Measurements from ENCODE around the gene PCDH15. TPM values are rescaled to one million over a fixed set of nuclear protein-coding genes. Genes with fewer than 3 reads are reported as not detected.
A peak's percentile ranks its signal among the peaks of the same experiment; 100 is the strongest.
"Not testable (repeated sequence)": the region's sequence is repeated elsewhere in the genome, so short reads cannot be mapped to it uniquely, and the experiment has no call there.

The PCDH15 gene
- total RNA-seq, 1 experiment from 2014 or later: 0.77 TPM

- Histone ChIP-seq H3K4me1 (no peaks in the 10 kb centered on the region), H3K27me3 (no peaks in the 10 kb centered on the region), H3K4me3 (no peak overlapping the region), H3K27ac (no peak overlapping the region), H3K9me3 (replicated peaks) (no peaks in the 10 kb centered on the region), H3K36me3 (no peaks in the 10 kb centered on the region)
- DNase-seq: no peak
These were observed 352.0 kb downstream of the PCDH15 start for GRCh38 chr10:54449056-54449455.

DNA sequence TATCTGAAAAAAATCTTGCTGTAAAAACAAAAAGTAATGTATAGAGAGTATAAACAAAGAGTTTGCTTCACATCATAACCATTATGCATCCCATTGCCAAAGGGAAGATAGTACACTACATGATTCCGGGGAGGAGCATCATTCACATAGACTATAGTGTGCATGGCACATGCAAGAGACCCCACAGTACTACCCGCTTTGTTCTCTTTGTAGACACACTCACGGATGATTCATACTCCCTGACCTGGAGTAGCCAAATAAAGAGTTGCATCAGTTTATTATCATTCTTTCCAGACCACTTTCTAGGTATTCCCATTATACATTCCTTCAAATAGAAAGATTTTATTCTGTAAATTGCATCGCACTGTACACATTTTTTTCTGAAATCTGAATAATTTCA lies 356.9 kb downstream of the PCDH15 start:
- no peaks in the 10 kb centered on the region for H3K4me1 ChIP-seq
- no peaks in the 10 kb centered on the region for H3K9me3 ChIP-seq (replicated peaks)
- no peaks in the 10 kb centered on the region for H3K36me3 ChIP-seq
- H3K27me3 ChIP-seq: no peaks in the 10 kb centered on the region
- no peak for DNase-seq
- H3K4me3 ChIP-seq: no peak overlapping the region
- no peak overlapping the region for H3K27ac ChIP-seq

DNA sequence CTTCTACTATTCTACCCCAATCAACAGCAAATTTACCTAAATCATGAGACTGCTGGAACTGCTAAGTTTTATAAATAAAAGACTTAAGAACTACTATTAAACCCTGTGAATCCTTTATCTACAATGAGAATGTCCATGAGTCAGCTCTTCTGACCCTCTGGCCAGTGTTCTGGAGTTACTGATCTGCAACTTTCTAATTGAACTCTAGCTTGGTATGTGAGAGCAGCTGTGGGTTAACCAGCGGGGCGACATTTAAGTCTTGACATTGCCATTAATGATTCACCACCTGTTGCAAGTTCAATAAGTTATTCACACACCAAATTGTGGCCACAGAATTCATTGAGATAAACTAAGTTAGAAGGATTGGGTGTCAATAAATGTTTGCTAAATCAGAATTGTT lies 359.8 kb downstream of the PCDH15 start:
- H3K4me1 ChIP-seq: no peaks in the 10 kb centered on the region
- no peaks in the 10 kb centered on the region for H3K27me3 ChIP-seq
- H3K27ac ChIP-seq: no peak overlapping the region
- H3K36me3 ChIP-seq: no peaks in the 10 kb centered on the region
- peak in 1 of 2 experiments; percentile 18 for DNase-seq
- no peaks in the 10 kb centered on the region for H3K9me3 ChIP-seq (replicated peaks)
- no peak overlapping the region for H3K4me3 ChIP-seq

DNA sequence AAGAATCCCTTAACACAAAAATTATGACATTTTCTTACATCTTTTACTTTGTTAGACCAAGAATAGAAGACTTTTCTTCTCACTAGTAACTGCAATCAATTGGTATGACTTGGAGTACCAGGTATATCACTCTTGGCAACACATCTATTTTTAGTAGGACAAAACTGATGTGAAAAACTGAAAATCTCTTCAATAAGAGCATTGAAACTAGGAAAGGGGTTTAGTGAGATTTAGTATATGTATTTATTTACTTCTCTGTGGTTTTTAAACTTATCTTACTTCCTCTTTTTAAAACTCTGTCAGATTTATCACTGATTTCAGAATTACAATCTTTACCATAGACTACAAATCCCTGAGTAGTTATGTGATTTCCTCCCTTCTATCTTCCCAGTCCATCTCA lies 366.2 kb downstream of the PCDH15 start:
- no peaks in the 10 kb centered on the region for H3K4me1 ChIP-seq
- DNase-seq: no peak
- H3K9me3 ChIP-seq (replicated peaks): no peaks in the 10 kb centered on the region
- no peaks in the 10 kb centered on the region for H3K27me3 ChIP-seq
- H3K27ac ChIP-seq: no peak overlapping the region
- H3K4me3 ChIP-seq: no peak overlapping the region
- no peaks in the 10 kb centered on the region for H3K36me3 ChIP-seq

GRCh38 chr10:54415483-54415882 lies 385.5 kb downstream of the PCDH15 start:
- no peak overlapping the region for H3K4me3 ChIP-seq
- H3K4me1 ChIP-seq: no peaks in the 10 kb centered on the region
- H3K27ac ChIP-seq: no peak overlapping the region
- H3K27me3 ChIP-seq: no peaks in the 10 kb centered on the region
- H3K9me3 ChIP-seq (replicated peaks): no peaks in the 10 kb centered on the region
- H3K36me3 ChIP-seq: no peaks in the 10 kb centered on the region
- no peak for DNase-seq

GRCh38 chr10:54402576-54402975 lies 398.5 kb downstream of the PCDH15 start:
- Histone ChIP-seq H3K9me3 (replicated peaks) (no peaks in the 10 kb centered on the region), H3K4me3 (no peak overlapping the region), H3K27ac (no peak overlapping the region), H3K36me3 (no peaks in the 10 kb centered on the region), H3K4me1 (no peaks in the 10 kb centered on the region), H3K27me3 (no peaks in the 10 kb centered on the region)
- DNase-seq: peak in 1 of 2 experiments; percentile 24

DNA sequence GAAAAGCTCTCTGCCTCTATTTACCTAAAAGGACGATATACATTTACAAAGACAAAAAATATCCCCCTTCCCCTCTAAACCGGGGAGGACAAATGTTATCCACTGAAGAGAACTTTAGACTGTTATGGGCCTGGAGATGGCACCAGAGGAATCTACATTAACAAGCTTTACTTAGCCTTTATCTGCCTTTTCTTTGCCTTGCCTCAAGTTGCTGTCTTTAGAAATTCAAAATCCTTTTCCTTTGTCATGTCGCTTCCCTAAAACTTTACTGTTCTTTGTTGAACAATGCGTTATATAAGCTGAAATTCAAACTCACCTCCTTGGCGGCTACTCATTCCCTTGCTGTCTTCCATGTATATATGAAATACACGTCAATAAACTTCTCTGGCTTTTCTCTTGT lies 405.0 kb downstream of the PCDH15 start:
- no peaks in the 10 kb centered on the region for H3K27me3 ChIP-seq
- no peaks in the 10 kb centered on the region for H3K9me3 ChIP-seq (replicated peaks)
- no peak overlapping the region for H3K27ac ChIP-seq
- no peaks in the 10 kb centered on the region for H3K4me1 ChIP-seq
- H3K4me3 ChIP-seq: no peak overlapping the region
- H3K36me3 ChIP-seq: no peaks in the 10 kb centered on the region
- DNase-seq: no peak

DNA sequence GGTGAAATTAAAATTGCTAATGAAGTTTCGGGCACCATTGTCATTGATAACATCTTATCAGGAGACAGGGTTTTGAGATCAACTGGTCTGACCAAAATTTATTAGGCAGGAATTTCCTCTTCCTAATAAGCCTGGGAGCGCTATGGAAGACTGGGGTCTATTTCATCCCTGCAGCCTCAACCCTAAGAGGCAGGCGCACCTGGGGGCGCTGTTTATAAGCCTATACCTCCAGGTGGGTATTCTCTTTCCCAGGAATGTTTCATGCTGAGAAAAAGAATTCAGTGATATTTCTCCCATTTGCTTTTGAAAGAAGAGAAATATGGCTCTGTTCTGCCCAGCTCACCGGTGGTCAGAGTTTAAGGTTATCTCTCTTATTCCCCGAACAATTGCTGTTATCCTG lies 406.4 kb downstream of the PCDH15 start:
- H3K36me3 ChIP-seq; H3K9me3 ChIP-seq (replicated peaks); DNase-seq; H3K27ac ChIP-seq; H3K4me3 ChIP-seq; H3K4me1 ChIP-seq; H3K27me3 ChIP-seq: not testable (repeated sequence)

DNA sequence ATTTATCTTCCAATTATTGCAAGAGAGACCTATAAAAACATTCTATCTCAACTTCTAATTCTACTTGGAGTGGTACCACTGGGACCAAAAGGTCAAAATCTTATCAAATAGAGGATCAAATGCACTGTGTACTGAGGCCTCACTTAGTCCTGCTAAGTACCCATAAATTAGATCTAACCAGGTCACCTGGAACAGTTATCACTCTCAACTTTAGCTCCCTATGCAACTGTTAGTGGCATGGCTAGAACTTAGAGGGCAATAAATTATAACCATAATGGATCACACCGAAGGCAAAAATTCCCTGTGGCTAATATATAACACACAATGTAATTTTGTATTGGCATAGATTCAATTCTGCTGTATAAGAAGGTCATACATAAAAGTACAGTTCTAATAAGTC lies 428.9 kb downstream of the PCDH15 start:
- Histone ChIP-seq H3K9me3 (replicated peaks) (no peaks in the 10 kb centered on the region), H3K27ac (no peak overlapping the region), H3K4me3 (no peak overlapping the region), H3K4me1 (no peaks in the 10 kb centered on the region), H3K36me3 (no peaks in the 10 kb centered on the region), H3K27me3 (no peaks in the 10 kb centered on the region)
- no peak for DNase-seq

DNA sequence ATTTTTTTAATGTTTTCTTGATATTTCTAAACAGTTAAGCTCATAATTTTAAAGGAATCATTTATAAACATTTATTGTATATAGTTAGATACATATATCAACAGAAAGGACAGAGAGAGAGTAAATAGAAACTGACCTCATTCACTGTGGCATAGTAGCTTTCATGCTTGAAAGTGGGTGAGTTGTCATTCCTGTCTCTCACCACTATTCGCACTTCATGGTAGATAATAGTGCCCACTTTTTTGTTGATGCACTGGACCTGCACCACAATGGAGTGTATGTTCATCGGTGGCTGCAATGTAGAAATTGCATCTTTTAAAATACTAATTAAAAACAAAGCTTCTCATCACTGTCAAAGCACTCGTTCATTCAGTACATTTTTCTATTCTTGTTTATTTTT lies 432.0 kb downstream of the PCDH15 start:
- Histone ChIP-seq H3K4me1 (no peaks in the 10 kb centered on the region), H3K36me3 (no peaks in the 10 kb centered on the region), H3K27ac (no peak overlapping the region), H3K27me3 (no peaks in the 10 kb centered on the region), H3K4me3 (no peak overlapping the region), H3K9me3 (replicated peaks) (no peaks in the 10 kb centered on the region)
- DNase-seq: no peak

DNA sequence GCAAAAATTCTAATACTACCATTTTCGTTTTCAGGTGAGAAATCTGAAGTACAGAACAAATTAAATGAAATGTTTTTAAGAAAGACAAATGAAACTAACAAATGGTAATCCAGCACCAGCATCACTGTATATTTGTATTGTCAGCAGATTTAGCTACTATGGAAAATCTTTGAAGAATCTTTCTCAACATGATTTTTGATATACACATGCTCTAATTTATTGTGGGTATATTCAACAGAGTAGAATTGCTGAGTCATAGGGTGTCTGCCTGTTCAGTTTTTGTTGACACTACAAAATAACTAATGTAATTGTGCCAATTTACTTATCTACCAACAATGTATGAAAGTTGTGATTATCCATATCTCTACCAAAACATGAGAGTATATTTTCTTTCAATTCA lies 437.6 kb downstream of the PCDH15 start:
- no peaks in the 10 kb centered on the region for H3K36me3 ChIP-seq
- H3K27ac ChIP-seq: no peak overlapping the region
- no peaks in the 10 kb centered on the region for H3K4me1 ChIP-seq
- no peaks in the 10 kb centered on the region for H3K27me3 ChIP-seq
- H3K9me3 ChIP-seq (replicated peaks): no peaks in the 10 kb centered on the region
- DNase-seq: no peak
- H3K4me3 ChIP-seq: no peak overlapping the region

- H3K27ac ChIP-seq: no peak overlapping the region
- H3K4me1 ChIP-seq: no peaks in the 10 kb centered on the region
- H3K9me3 ChIP-seq (replicated peaks): no peaks in the 10 kb centered on the region
- H3K27me3 ChIP-seq: no peaks in the 10 kb centered on the region
- no peak overlapping the region for H3K4me3 ChIP-seq
- H3K36me3 ChIP-seq: no peaks in the 10 kb centered on the region
- DNase-seq: no peak
These were observed 459.0 kb downstream of the PCDH15 start for GRCh38 chr10:54342058-54342457.

- no peak for DNase-seq
- H3K27ac ChIP-seq: no peak overlapping the region
- no peaks in the 10 kb centered on the region for H3K9me3 ChIP-seq (replicated peaks)
- no peaks in the 10 kb centered on the region for H3K36me3 ChIP-seq
- H3K27me3 ChIP-seq: no peaks in the 10 kb centered on the region
- no peaks in the 10 kb centered on the region for H3K4me1 ChIP-seq
- H3K4me3 ChIP-seq: no peak overlapping the region
These were observed 465.7 kb downstream of the PCDH15 start for GRCh38 chr10:54335296-54335695.

DNA sequence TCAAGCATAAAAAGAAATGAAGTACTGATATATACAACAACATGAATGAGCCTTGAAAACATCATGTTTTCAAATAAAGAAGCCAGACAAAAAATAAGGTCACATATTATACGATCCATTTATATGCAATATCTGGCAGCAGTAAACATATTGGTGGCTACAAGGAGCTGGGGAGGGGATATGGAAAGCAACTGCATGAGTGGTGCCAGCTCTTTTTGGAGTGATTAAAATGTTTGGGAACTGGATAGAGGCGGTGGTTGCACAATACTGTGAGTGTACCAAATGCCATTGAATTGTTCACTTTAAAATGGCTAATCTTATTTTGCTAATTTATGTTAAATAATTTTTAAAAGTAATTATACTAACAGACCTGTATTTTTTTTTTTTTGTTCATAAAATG lies 481.7 kb downstream of the PCDH15 start:
- Histone ChIP-seq H3K36me3 (no peaks in the 10 kb centered on the region), H3K27me3 (no peaks in the 10 kb centered on the region), H3K4me3 (no peak overlapping the region), H3K9me3 (replicated peaks) (no peaks in the 10 kb centered on the region), H3K27ac (no peak overlapping the region), H3K4me1 (no peaks in the 10 kb centered on the region)
- DNase-seq: no peak

DNA sequence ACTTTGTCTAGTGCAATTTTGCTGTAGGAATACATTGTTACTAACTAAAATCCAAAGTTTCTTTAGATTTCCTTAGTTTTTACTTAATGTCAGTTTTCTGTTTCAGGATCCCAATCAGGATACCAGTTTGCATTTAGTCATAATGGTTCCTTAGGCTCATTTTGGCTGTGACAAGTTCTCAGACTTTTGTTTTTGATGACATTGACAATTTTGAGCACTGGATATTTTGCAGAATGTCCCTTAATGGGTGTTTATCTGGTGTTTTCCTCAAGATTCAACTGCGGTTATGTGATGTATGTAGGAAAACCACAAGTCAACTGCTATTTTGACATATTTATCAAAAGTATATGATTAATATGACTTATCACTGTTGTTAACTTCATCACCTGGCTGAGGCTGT lies 482.6 kb downstream of the PCDH15 start:
- H3K9me3 ChIP-seq (replicated peaks): no peaks in the 10 kb centered on the region
- H3K36me3 ChIP-seq: no peaks in the 10 kb centered on the region
- H3K4me1 ChIP-seq: no peaks in the 10 kb centered on the region
- H3K27me3 ChIP-seq: no peaks in the 10 kb centered on the region
- DNase-seq: no peak
- H3K4me3 ChIP-seq: no peak overlapping the region
- no peak overlapping the region for H3K27ac ChIP-seq

- H3K27me3 ChIP-seq: no peaks in the 10 kb centered on the region
These were observed 486.6 kb downstream of the PCDH15 start for GRCh38 chr10:54314430-54314829.

More at GRCh38 chr10:54314430-54314829, 486.6 kb downstream of the PCDH15 start:
- Histone ChIP-seq H3K9me3 (replicated peaks) (no peaks in the 10 kb centered on the region), H3K4me1 (no peaks in the 10 kb centered on the region), H3K27ac (no peak overlapping the region), H3K36me3 (no peaks in the 10 kb centered on the region), H3K4me3 (no peak overlapping the region)
- DNase-seq: no peak

Data from SJCRH30 (cell line).